ENCODE measurements around the gene C2CD4B. TPM values are rescaled to one million over a fixed set of nuclear protein-coding genes. Genes with fewer than 3 reads are reported as not detected.

Gene C2CD4B
- total RNA-seq, 1 donor from 2014 or later = 19.1 TPM

DNA sequence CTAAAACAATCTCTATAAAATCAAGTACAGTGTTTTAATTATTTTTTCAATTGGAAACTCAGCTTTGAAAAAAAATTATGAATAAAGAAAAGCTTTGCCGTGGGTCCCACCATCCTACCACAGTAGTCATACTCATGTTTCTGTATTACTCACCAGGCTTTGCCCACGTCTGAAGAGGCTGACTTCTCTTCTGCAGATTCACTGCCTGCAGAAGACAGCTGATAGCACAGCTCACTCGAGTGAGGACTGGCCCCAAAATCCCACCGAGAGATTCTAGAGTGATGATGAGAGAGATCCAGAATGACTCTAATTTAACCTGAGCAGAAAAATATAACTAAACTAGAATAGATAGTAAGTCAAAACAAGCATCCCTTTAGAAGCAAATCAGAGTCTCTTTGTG lies 11.9 kb downstream of the C2CD4B start:
- DNase-seq (ENCODE audit: low spot score) = no peak
- Mint-ChIP-seq H3K27ac (ENCODE audit: unreplicated experiment) (no peak overlapping the region), H3K36me3 (ENCODE audit: low read depth, unreplicated experiment) (no peaks in the 10 kb centered on the region), H3K9me3 (ENCODE audit: unreplicated experiment) (no peaks in the 10 kb centered on the region), H3K4me1 (ENCODE audit: unreplicated experiment) (peaks cover 6% of the 10 kb centered on the region), H3K27me3 (ENCODE audit: unreplicated experiment) (no peaks in the 10 kb centered on the region), H3K4me3 (ENCODE audit: unreplicated experiment) (no peak overlapping the region)
- TF ChIP-seq, protein P1, sequence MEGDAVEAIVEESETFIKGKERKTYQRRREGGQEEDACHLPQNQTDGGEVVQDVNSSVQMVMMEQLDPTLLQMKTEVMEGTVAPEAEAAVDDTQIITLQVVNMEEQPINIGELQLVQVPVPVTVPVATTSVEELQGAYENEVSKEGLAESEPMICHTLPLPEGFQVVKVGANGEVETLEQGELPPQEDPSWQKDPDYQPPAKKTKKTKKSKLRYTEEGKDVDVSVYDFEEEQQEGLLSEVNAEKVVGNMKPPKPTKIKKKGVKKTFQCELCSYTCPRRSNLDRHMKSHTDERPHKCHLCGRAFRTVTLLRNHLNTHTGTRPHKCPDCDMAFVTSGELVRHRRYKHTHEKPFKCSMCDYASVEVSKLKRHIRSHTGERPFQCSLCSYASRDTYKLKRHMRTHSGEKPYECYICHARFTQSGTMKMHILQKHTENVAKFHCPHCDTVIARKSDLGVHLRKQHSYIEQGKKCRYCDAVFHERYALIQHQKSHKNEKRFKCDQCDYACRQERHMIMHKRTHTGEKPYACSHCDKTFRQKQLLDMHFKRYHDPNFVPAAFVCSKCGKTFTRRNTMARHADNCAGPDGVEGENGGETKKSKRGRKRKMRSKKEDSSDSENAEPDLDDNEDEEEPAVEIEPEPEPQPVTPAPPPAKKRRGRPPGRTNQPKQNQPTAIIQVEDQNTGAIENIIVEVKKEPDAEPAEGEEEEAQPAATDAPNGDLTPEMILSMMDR (IDR thresholded peaks at IDR 0.05; ENCODE audit: unreplicated experiment) = no peak

GRCh38 chr15:62150445-62150844 lies 14.6 kb downstream of the C2CD4B start:
- Mint-ChIP-seq H3K27ac (ENCODE audit: unreplicated experiment) (no peak overlapping the region), H3K36me3 (ENCODE audit: low read depth, unreplicated experiment) (no peaks in the 10 kb centered on the region), H3K4me1 (ENCODE audit: unreplicated experiment) (peaks cover 6% of the 10 kb centered on the region), H3K9me3 (ENCODE audit: unreplicated experiment) (no peaks in the 10 kb centered on the region), H3K4me3 (ENCODE audit: unreplicated experiment) (no peak overlapping the region), H3K27me3 (ENCODE audit: unreplicated experiment) (no peaks in the 10 kb centered on the region)
- TF ChIP-seq, protein P1 (IDR thresholded peaks at IDR 0.05; ENCODE audit: unreplicated experiment) = no peak
- DNase-seq (ENCODE audit: low spot score) = no peak

DNA sequence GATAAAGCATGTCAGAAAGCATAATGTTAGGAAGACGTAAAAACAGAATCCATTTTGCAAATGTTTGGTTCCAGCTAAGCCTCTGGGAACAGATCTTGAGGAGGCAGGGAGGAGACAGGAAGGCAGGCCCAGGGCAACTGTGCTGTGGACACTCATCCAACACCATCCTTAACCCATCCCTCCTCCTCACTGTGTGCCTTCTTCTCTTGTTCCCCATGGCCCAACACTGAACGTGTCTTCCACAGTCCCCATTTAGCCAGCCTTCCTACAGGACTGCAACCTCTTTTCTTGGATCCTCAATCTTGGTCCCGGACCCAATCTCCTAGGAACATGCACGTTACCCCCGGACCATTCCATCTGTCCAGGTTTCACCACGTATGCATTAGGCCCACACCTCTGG lies 15.4 kb downstream of the C2CD4B start:
- H3K4me3 Mint-ChIP-seq (ENCODE audit: unreplicated experiment) = no peak overlapping the region
- no peaks in the 10 kb centered on the region for H3K36me3 Mint-ChIP-seq (ENCODE audit: low read depth, unreplicated experiment)
- H3K27ac Mint-ChIP-seq (ENCODE audit: unreplicated experiment) = no peak overlapping the region
- H3K9me3 Mint-ChIP-seq (ENCODE audit: unreplicated experiment) = no peaks in the 10 kb centered on the region
- TF ChIP-seq, protein P1 (IDR thresholded peaks at IDR 0.05; ENCODE audit: unreplicated experiment) = no peak
- H3K27me3 Mint-ChIP-seq (ENCODE audit: unreplicated experiment) = no peaks in the 10 kb centered on the region
- DNase-seq (ENCODE audit: low spot score) = no peak
- H3K4me1 Mint-ChIP-seq (ENCODE audit: unreplicated experiment) = peaks cover 6% of the 10 kb centered on the region

DNA sequence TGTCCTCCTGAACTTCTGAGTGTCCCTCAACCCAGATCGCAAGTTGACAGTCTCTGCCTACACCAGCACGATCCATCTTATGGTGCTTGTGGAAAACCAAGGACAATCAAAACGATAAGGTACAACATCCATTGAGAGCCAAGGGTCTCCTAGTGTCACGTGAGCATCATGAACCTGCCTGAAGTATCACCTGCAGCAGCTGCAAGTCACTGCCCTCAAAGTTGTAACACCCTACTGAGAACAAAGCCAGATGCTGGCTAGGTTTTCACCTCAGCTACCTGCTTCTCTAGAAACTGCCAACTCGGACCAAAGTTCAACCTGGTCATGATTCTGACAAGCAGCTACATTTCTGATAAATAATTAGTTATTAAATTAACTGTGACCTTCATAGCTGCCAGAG lies 17.5 kb downstream of the C2CD4B start:
- Mint-ChIP-seq H3K9me3 (ENCODE audit: unreplicated experiment) (no peaks in the 10 kb centered on the region), H3K36me3 (ENCODE audit: low read depth, unreplicated experiment) (no peaks in the 10 kb centered on the region), H3K27ac (ENCODE audit: unreplicated experiment) (no peak overlapping the region), H3K4me1 (ENCODE audit: unreplicated experiment) (peaks cover 6% of the 10 kb centered on the region), H3K27me3 (ENCODE audit: unreplicated experiment) (no peaks in the 10 kb centered on the region), H3K4me3 (ENCODE audit: unreplicated experiment) (no peak overlapping the region)
- no peak for DNase-seq (ENCODE audit: low spot score)
- TF ChIP-seq, protein P1 (IDR thresholded peaks at IDR 0.05; ENCODE audit: unreplicated experiment) = no peak

- Mint-ChIP-seq H3K4me1 (ENCODE audit: unreplicated experiment) (peaks cover 6% of the 10 kb centered on the region), H3K27ac (ENCODE audit: unreplicated experiment) (no peak overlapping the region), H3K4me3 (ENCODE audit: unreplicated experiment) (no peak overlapping the region), H3K9me3 (ENCODE audit: unreplicated experiment) (no peaks in the 10 kb centered on the region), H3K27me3 (ENCODE audit: unreplicated experiment) (no peaks in the 10 kb centered on the region), H3K36me3 (ENCODE audit: low read depth, unreplicated experiment) (no peaks in the 10 kb centered on the region)
- DNase-seq (ENCODE audit: low spot score) = no peak
- TF ChIP-seq, protein P1 (IDR thresholded peaks at IDR 0.05; ENCODE audit: unreplicated experiment) = no peak
Measured at GRCh38 chr15:62147149-62147548, 17.9 kb downstream of the C2CD4B start.
